Measurements from ENCODE around the gene CASR.

Gene CASR

DNA sequence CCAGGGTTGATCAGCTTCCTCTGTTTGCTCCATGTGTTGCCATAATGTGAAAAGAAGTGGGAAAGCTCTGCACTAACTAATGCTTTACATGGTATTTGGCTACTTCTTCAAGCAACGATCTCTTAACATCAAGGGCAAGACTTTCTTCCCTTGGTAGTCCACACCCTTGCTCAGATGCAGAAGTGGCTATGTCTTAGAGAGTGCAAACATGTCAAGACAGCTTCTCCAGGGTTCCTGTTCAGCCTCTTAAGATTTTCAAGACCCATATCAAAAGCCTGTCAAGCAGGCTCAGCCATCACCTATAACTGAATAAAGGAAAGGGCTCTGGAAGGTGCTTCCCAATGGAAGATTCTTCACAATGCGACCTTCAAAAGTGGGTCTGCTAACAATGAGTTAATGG lies 76.7 kb downstream of the CASR start:
- no peak overlapping the region for H3K4me3 ChIP-seq (replicated peaks; ENCODE audit: low read depth, low read length)
- no peaks in the 10 kb centered on the region for H3K27me3 ChIP-seq (replicated peaks; ENCODE audit: control insufficient read depth, insufficient read depth, low read length)
- no peak for TF ChIP-seq CTCF (IDR thresholded peaks at IDR 0.05; ENCODE audit: insufficient read depth, low read length, poor library complexity, severe bottlenecking)
- H3K36me3 ChIP-seq (ENCODE audit: control insufficient read depth, insufficient read depth, low read length), result no peaks in the 10 kb centered on the region
- DNase-seq (ENCODE audit: extremely low read depth, insufficient read length), result no peak

GRCh38 chr3:122263058-122263457 lies 79.6 kb downstream of the CASR start:
- Histone ChIP-seq H3K36me3 (ENCODE audit: control insufficient read depth, insufficient read depth, low read length) (no peaks in the 10 kb centered on the region), H3K4me3 (replicated peaks; ENCODE audit: low read depth, low read length) (no peak overlapping the region), H3K27me3 (replicated peaks; ENCODE audit: control insufficient read depth, insufficient read depth, low read length) (no peaks in the 10 kb centered on the region)
- TF ChIP-seq CTCF (IDR thresholded peaks at IDR 0.05; ENCODE audit: insufficient read depth, low read length, poor library complexity, severe bottlenecking), result no peak
- no peak for DNase-seq (ENCODE audit: extremely low read depth, insufficient read length)

- no peak overlapping the region for H3K4me3 ChIP-seq (replicated peaks; ENCODE audit: low read depth, low read length)
- H3K36me3 ChIP-seq (ENCODE audit: control insufficient read depth, insufficient read depth, low read length), result no peaks in the 10 kb centered on the region
- no peak for DNase-seq (ENCODE audit: extremely low read depth, insufficient read length)
- TF ChIP-seq CTCF (IDR thresholded peaks at IDR 0.05; ENCODE audit: insufficient read depth, low read length, poor library complexity, severe bottlenecking), result no peak
- no peaks in the 10 kb centered on the region for H3K27me3 ChIP-seq (replicated peaks; ENCODE audit: control insufficient read depth, insufficient read depth, low read length)
Observed at GRCh38 chr3:122263974-122264588, 80.6 kb downstream of the CASR start.

GRCh38 chr3:122265957-122266356 lies 82.5 kb downstream of the CASR start:
- no peak for DNase-seq (ENCODE audit: extremely low read depth, insufficient read length)
- no peak for TF ChIP-seq CTCF (IDR thresholded peaks at IDR 0.05; ENCODE audit: insufficient read depth, low read length, poor library complexity, severe bottlenecking)
- H3K4me3 ChIP-seq (replicated peaks; ENCODE audit: low read depth, low read length), result no peak overlapping the region
- no peaks in the 10 kb centered on the region for H3K36me3 ChIP-seq (ENCODE audit: control insufficient read depth, insufficient read depth, low read length)
- no peaks in the 10 kb centered on the region for H3K27me3 ChIP-seq (replicated peaks; ENCODE audit: control insufficient read depth, insufficient read depth, low read length)

DNA sequence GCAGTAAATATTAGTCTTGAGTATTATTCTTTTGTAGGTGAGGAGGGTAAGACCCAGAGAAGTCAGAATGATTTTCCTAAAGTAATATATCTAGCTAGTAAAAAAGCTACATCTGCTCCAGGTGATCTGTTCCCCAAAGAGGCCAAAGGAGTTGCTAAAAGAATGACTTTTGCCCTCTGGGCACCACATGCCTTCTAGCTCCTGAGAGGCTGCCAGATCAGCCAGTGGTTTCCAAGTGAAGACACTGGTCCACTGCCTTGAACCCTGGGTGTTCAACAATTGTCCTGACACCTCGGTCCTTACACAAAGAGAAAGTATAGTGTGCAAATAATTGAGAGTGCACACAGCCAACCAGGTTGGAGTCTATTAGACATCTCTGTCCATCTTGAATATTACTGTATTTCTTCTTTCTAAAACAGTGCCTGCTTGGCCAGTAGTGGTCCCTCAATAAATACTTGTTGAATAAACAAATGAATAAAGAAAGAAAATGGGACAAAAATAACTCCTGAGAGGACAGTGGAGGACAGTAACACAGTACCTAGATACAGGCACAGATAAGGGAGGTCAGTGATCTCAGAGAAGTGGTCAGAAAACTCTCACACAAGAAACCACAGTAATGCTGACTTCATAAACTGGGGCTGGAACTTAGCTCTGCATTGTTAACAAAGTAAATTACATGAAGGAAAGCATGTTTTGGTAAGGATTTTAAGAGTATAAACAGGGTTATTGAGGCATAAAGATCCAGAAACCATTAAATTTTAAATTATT lies 85.0 kb downstream of the CASR start:
- Histone ChIP-seq H3K36me3 (ENCODE audit: control insufficient read depth, insufficient read depth, low read length) (no peaks in the 10 kb centered on the region), H3K4me3 (replicated peaks; ENCODE audit: low read depth, low read length) (no peak overlapping the region), H3K27me3 (replicated peaks; ENCODE audit: control insufficient read depth, insufficient read depth, low read length) (no peaks in the 10 kb centered on the region)
- no peak for DNase-seq (ENCODE audit: extremely low read depth, insufficient read length)
- TF ChIP-seq CTCF (IDR thresholded peaks at IDR 0.05; ENCODE audit: insufficient read depth, low read length, poor library complexity, severe bottlenecking), result no peak

Measured in GM06990 (cell line).